Measurements from ENCODE around the gene PCNX1. TPM values are rescaled to one million over a fixed set of nuclear protein-coding genes. Genes with fewer than 3 reads are reported as not detected.

PCNX1 gene
- total and polyA plus RNA-seq, 12 donors = 4.5 to 66.6 (median 47.7) TPM

DNA sequence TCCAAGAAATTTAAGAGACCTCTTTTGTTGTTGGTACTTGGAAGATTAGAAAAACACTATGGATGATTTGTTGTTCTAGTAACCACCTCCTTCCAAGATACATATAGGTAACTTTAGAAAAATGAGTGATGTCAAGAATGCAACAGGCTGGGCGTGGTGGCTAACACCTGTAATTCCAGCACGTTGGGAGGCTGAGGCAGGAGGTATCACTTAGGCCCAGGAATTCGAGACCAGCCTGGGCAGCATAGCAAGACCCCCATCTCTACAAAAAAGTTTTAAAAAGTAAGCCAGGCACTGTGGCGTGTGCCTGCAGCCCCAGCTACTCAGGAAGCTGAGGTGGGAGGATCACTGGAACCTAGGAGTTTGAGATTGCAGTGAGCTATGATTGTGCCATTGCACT, 97.8 kb downstream of the PCNX1 start:
- Histone ChIP-seq H3K4me3 (no peak overlapping the region), H3K9me3 (no peaks in the 10 kb centered on the region), H3K4me1 (peaks cover 0 to 36% (median 5%) of the 10 kb centered on the region in 9 donors), H3K36me3 (peaks cover 0 to 52% (median 0%) of the 10 kb centered on the region in 9 donors), H3K27ac (no peak overlapping the region), H3K27me3 (no peaks in the 10 kb centered on the region)
- WGBS, 2 donors = 95 to 98% methylated on average over 4 of the region's 4 CpGs
- intact Hi-C loops (cut with DNase I) = no loop called here
- TF ChIP-seq, protein P1, sequence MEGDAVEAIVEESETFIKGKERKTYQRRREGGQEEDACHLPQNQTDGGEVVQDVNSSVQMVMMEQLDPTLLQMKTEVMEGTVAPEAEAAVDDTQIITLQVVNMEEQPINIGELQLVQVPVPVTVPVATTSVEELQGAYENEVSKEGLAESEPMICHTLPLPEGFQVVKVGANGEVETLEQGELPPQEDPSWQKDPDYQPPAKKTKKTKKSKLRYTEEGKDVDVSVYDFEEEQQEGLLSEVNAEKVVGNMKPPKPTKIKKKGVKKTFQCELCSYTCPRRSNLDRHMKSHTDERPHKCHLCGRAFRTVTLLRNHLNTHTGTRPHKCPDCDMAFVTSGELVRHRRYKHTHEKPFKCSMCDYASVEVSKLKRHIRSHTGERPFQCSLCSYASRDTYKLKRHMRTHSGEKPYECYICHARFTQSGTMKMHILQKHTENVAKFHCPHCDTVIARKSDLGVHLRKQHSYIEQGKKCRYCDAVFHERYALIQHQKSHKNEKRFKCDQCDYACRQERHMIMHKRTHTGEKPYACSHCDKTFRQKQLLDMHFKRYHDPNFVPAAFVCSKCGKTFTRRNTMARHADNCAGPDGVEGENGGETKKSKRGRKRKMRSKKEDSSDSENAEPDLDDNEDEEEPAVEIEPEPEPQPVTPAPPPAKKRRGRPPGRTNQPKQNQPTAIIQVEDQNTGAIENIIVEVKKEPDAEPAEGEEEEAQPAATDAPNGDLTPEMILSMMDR (IDR thresholded peaks at IDR 0.05) = no peak
- DNase-seq (no peak), ATAC-seq (no peak)

DNA sequence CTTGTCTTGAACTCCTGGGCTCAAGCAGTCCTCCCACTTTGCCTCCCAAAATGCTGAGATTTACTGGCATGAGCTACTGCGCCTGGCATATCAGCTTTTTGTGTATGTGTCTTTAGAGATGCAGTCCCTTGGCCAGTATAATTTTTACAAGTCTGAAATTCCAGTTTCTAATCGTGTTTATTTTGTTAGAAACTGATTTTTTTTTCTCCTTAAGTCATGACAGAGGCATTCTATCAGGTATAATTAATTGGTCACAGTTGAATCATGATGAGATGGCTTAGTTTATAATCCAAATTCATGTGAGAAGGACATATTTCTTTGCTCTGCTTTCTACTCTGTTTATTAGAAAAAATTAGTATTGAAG, 98.9 kb downstream of the PCNX1 start:
- WGBS, 2 donors = 84 to 94% methylated on average over 2 of the region's 2 CpGs
- ATAC-seq (no peak), DNase-seq (no peak)
- Histone ChIP-seq H3K4me3 (no peak overlapping the region), H3K27ac (no peak overlapping the region), H3K27me3 (no peaks in the 10 kb centered on the region), H3K4me1 (peaks cover 0 to 37% (median 7%) of the 10 kb centered on the region in 9 donors), H3K36me3 (peaks cover 0 to 57% (median 0%) of the 10 kb centered on the region in 9 donors), H3K9me3 (no peaks in the 10 kb centered on the region)
- intact Hi-C loops (cut with DNase I) = no loop called here
- TF ChIP-seq, protein P1 (IDR thresholded peaks at IDR 0.05) = no peak

DNA sequence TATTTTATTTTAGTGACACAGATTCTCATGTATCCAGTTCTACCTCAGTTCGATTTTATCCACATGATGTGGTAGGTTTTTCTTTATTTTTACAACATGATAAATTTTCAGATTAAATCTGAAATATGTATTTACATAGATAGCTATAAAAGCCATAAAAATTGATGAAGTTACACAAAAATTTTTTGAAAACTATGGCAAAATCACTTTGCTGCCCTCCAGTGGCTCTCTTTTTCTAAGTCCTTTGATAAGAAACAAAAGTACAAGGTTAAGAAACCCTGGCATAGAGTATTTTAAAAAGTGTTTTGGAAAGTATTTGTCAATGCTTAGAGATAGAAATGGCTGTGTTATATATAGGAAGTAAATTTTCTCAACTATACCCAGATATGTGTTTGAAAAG, 104.2 kb downstream of the PCNX1 start:
- WGBS, 2 donors = 92 to 98% methylated on average over 1 of the region's 1 CpG
- intact Hi-C loops (cut with DNase I) = no loop called here

DNA sequence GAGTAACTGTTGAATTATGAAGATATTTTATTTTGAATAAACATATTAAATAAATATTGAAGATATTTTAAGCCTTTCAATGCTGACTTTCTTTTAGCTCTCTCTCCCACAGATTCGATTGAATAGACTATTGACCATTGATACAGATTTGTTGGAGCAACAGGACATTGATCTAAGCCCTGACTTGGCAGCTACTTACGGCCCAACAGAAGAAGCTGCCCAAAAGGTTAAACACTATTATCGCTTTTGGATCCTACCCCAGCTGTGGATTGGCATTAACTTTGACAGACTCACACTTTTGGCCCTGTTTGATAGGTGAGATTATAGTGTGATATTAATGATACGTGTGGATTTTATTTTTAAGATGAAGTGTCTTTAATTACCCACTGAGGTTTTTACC, 105.6 kb downstream of the PCNX1 start:
- no peak for ATAC-seq
- intact Hi-C loops (cut with DNase I) = no loop called here
- no peaks in the 10 kb centered on the region for H3K27me3 ChIP-seq
- H3K9me3 ChIP-seq = no peaks in the 10 kb centered on the region
- WGBS, 2 donors = 84 to 87% methylated on average over 4 of the region's 4 CpGs
- no peak for DNase-seq
- no peak overlapping the region for H3K27ac ChIP-seq
- TF ChIP-seq, protein P1 (IDR thresholded peaks at IDR 0.05) = no peak
- no peak overlapping the region for H3K4me3 ChIP-seq
- peaks cover 0 to 21% (median 7%) of the 10 kb centered on the region in 9 donors for H3K4me1 ChIP-seq
- H3K36me3 ChIP-seq = peaks cover 0 to 88% (median 5%) of the 10 kb centered on the region in 9 donors

More for the DNA sequence above, 104.2 kb downstream of the PCNX1 start:
- DNase-seq (no peak), ATAC-seq (peak in 1 of 8 donors; percentile 33)
- Histone ChIP-seq H3K4me3 (no peak overlapping the region), H3K4me1 (peaks cover 0 to 25% (median 7%) of the 10 kb centered on the region in 9 donors), H3K27ac (peak overlapping the region in 1 of 10 donors; percentile 16), H3K27me3 (no peaks in the 10 kb centered on the region), H3K36me3 (peaks cover 0 to 76% (median 5%) of the 10 kb centered on the region in 9 donors), H3K9me3 (no peaks in the 10 kb centered on the region)
- TF ChIP-seq, protein P1 (IDR thresholded peaks at IDR 0.05) = peak in 6 of 9 donors; percentile 14 to 41 (median 34)
